Stimulated activated CD8-positive, alpha-beta memory T cell treated with anti-CD3 and anti-CD28 coated beads, Interleukin-7, amount 100 ng/mL, for 1 hour (primary cell): ENCODE results near the gene OXSR1.
"Not testable (repeated sequence)": the region's sequence is repeated elsewhere in the genome, so short reads cannot be mapped to it uniquely, and the experiment has no call there.

Source experiments
- DNase-seq, 2 donors: peaks; one replicate each; pipeline ENCODE4 v3.0.0-alpha.2; 2020; ENCODE audit warnings: low read depth in 2 of 2

OXSR1 gene

DNA sequence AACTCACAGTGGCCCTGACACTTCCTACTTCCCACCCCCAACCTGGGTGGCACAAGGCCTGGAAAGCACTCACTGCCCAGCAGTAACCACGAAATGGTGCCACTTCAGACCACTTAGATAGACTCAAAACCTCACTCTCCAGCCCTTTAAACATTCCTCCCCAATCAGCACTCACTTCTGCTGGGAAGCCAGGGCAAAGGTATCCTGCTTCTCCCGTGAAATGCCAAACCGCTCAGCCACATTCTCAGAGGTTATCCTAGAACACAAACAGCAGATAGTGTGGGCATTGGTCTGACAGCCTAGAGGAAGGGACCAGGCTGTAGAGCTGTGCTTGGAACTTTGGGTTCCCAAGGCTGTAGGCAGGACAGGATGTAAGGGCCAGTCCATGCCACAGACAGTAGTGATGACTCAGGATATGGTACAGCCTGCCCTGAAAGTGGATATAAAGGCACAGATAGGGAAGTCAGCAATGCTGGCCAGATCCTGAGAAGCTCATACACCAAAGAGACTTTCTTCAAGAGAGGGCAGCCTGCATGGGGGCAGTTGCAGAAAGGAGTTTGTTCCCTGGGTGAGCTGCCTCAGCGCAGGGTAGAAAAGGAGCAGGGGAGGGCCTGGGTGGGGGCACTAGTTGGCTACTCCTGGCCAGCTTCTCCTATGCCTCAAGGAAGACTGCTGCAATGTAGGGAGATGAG is 37.6 kb upstream of the OXSR1 start:
- DNase-seq: no peak

- no peak for DNase-seq
Measured at GRCh38 chr3:38128303-38128655, 37.1 kb upstream of the OXSR1 start.

GRCh38 chr3:38129058-38129457 is 36.3 kb upstream of the OXSR1 start:
- no peak for DNase-seq

GRCh38 chr3:38130631-38131065 is 34.7 kb upstream of the OXSR1 start:
- no peak for DNase-seq

DNA sequence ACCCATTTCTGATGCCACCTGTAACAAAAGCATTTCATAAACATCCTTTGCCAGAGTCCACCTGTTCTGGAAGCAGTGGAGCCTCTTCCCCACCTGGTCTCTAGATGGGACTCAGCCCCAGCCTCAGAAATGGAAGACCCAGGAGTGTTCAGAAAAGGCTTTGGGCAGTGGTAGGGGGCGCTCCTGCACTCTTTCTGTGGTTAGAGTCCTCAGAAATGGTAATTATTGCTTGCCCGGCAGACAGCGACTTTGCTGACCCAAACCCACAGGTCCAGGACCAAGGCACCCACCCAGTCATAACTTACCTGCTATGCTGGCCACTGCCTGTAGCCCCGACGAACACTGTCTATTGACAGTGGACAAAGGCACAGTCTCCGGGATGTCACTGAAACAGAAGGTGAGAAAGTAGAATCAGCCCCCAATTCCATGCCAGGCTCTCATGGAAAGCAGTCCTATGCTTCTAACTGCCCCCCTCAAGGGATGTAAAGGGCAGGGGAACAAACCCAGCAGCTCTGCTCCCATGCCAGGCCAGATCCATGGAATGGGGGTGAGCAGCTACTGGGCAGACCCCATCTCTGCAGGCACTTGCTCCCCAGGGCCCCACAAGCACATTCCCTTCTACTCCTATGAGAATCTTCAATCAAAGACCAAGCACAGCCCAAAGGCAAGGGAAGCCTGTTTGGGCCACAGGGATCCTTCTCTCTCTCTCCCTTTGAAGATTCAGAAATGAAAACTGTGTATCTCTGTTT is 33.5 kb upstream of the OXSR1 start:
- DNase-seq: no peak

- no peak for DNase-seq
Measured at GRCh38 chr3:38133209-38133556, 32.2 kb upstream of the OXSR1 start.

GRCh38 chr3:38133557-38134405 is 31.6 kb upstream of the OXSR1 start:
- DNase-seq: no peak

DNA sequence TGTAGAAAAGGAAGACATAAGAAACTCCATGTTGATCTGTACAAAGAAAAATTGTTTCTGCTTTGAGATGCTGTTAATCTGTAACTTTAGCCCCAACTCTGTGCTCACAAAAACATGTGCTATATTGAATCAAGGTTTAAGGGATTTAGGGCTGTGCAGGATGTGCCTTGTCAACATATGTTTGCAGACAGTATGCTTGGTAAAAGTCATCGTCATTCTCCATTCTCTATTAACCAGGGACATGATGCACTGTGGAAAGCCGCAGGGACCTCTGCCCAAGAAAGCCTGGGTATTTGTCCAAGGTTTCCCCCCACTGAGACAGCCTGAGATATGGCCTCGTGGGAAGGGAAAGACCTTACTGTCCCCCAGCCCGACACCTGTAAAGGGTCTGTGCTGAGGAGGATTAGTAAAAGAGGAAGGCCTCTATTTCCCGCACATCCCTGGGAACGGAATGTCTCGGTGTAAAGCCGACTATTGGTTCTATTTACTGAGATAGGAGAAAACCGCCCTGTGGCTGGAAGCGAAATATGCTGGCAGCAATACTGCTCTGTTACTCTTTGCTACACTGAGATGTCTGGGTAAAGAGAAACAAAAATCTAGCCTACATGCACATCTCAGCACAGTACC is 30.7 kb upstream of the OXSR1 start:
- not testable (repeated sequence) for DNase-seq

DNA sequence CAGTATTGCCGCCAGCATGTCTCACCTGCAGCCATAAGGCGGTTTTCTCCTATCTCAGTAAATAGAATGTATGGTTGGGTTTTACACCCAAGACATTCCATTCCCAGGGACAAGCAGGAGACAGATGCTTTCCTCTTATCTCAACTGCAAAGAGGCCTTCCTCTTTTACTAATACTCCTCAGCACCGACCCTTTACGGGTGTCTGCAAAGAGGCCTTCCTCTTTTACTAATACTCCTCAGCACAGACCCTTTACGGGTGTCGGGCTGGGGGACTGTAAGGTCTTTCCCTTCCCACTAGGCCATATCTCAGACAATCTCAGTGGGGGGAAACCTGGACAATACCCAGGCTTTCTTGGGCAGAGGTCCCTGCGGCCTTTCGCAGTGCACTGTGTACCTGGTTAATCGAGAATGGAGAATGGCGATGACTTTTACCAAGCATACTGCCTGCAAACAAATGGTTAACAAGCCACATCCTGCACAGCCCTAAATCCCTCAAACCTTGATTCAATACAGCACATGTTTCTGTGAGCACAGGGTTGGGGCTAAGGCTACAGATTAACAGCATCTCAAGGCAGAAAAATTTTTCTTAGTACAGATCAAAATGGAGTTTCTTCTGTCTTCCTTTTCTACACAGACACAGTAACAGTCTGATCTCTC is 29.6 kb upstream of the OXSR1 start:
- not testable (repeated sequence) for DNase-seq

- no peak for DNase-seq
Measured at GRCh38 chr3:38136393-38136776, 29.0 kb upstream of the OXSR1 start.

DNA sequence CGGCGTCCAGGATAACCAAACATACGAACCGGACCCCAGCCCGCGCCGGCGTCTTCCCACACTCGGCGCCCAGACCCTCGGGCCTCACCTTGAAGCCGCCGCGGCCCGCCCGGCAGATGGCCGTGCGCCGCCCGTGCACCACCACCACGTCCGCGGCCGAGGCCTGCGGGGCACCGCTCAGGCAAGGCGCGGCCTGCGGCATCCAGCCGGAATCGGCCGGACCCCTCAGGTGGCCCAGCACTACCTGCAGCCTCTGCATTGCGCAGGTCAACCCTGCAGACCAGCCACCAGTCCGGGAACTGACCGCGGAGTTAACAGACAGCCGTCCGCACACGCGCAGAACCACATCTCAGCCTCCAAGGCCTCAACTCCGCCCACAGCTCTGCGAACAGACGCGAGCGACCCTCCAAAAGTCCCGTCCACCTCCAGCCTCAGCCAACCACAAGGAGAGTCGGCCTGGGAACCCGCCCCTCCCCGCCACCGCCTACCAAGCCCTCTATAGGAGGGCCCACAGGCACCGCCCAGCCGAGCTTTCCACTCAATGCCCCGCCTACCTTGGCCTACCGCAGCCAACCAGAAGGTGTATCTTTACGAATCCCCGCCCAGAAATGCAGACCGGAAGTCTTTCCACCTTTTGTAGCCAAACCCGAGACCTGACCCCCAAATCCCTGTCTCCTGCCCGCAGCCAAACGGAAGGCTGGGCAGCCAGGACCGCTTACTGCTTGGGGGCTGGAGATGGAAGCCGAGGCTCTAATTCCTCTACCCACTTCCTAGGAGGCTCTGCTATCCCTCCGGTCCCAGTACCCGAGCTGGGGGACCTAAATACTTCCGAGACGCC is 28.3 kb upstream of the OXSR1 start, which contains the start of gene ACAA1:
Gene ACAA1 (minus strand): TSS at position 351 of the 838 bp plus-strand sequence. CDS start 92 bp downstream, at position 259.
- DNase-seq: peak; percentile 93 to 96

DNA sequence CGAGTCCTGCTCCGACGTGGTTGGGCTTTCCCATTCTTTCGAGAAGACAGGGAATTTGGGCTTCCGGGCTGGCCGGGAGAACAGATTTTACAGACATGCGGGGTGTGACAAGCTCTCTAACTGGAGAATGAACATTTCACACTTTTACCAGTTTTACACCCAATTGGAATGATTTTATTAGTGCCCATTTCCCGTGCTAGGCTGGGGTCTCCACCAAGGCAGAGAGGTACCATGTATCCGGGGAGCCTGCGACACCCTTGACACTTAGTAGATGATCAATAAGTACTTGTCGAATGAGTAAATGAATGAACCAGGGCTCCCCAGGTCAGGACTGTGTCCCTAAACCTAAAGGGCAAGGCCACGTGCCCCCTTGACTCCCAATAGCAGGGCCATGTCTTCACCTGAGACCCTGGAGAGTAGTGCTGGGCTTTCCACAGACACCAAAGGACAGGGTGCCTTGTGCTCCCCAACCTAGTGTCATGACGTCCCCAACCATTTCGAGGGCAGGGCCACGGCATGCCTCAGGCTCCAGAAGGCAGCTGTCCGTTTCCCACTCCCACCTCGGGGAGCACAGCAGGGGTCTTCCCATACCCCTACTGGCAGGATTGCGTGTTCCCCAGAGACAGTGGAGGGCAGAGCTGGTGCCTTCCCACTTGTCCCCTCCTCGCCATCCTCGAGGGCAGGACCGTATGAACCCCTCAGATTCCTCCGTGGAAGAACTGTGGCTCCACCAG is 27.6 kb upstream of the OXSR1 start:
- no peak for DNase-seq

DNA sequence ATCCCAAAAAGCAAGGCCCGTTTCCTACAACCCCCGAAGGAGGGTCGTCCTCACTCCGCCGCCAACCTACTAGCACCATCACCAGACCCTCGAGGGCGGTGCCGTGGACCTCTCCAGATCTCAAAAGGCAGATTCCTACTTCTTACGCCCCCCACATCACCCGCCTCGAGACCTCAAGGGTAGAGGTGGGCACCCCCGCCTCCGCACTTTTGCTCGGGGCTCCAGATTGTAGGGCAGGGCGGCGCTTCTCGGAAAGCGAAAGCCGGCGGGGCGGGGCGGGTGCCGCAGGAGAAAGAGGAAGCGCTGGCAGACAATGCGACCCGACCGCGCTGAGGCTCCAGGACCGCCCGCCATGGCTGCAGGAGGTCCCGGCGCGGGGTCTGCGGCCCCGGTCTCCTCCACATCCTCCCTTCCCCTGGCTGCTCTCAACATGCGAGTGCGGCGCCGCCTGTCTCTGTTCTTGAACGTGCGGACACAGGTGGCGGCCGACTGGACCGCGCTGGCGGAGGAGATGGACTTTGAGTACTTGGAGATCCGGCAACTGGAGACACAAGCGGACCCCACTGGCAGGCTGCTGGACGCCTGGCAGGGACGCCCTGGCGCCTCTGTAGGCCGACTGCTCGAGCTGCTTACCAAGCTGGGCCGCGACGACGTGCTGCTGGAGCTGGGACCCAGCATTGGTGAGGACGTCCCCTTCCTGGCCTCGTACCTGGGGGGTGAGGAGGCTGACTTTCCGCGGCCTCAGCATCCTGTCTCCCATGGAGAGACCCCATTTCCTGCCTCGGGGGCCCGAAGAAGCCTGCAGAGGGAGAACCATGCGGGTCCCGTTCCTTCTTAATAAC is 26.8 kb upstream of the OXSR1 start, which contains the start of gene MYD88:
Gene MYD88 (plus strand): TSS at position 313 of the 842 bp plus-strand sequence. CDS start 40 bp downstream, at position 353.
- peak; percentile 71 to 76 for DNase-seq

DNA sequence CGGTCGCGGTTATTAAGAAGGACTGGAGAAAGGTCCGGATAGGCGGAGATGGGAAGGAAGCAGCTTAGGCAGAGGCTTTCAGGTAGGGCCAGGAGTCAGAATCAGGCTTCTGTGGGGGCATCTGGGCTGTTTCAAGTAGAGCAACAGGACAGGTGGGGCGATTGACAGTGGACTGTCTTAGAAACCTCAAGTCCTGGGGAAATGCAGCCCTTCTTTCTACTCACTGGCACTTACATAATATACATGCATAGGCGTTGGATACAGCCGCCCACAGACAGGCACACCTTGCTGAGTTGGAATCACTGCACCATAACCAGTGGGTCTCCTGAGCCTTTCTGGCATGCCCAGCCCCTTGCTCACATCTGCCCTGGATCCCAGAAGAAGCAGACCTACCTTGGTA is 26.1 kb upstream of the OXSR1 start:
- DNase-seq: no peak

DNA sequence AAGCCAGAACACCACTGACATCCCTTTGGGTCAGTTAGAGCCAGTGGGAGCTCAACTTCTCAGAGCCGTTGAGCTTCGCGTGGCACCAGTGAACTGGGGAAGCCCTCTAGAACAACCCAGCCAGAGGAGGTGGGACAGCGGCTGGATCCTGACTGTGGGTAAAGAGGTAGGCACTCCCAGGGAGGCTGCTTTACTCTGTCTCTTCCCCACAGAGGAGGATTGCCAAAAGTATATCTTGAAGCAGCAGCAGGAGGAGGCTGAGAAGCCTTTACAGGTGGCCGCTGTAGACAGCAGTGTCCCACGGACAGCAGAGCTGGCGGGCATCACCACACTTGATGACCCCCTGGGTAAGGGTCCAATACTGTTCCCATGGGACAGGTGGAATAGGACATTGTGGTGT is 25.7 kb upstream of the OXSR1 start:
- no peak for DNase-seq

DNA sequence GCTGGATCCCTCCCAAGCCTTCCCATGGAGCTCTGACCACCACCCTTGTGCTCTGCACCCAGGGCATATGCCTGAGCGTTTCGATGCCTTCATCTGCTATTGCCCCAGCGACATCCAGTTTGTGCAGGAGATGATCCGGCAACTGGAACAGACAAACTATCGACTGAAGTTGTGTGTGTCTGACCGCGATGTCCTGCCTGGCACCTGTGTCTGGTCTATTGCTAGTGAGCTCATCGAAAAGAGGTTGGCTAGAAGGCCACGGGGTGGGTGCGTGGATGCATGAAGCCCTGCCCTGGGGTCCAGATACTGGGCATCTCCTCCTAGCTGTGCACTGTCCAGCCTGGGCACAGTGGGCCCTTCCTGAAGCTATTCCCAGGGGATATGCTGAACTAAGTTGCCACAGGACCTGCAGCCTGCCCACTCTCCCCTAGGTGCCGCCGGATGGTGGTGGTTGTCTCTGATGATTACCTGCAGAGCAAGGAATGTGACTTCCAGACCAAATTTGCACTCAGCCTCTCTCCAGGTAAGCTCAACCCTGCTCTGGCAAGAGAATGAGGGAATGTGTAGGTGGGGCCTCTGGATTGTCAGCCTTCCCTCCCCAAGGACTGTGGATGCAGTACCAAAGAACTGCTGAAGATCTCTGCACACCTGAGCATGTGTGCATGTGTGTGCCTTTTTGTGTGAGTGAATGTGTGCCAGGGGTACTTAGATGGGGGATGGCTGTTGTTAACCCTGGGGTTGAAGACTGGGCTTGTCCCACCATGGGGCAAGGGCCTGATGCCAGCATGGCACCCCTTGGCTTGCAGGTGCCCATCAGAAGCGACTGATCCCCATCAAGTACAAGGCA is 24.8 kb upstream of the OXSR1 start:
- no peak for DNase-seq

- no peak for DNase-seq
Measured at GRCh38 chr3:38141173-38141951, 24.0 kb upstream of the OXSR1 start.
